Right cardiac atrium (tissue), 5 donors: ENCODE data around the gene PCDHB12. TPM values are rescaled to one million over a fixed set of nuclear protein-coding genes. Genes with fewer than 3 reads are reported as not detected.
"Not testable (repeated sequence)": the region's sequence is repeated elsewhere in the genome, so short reads cannot be mapped to it uniquely, and the experiment has no call there.

Experiments
- ATAC-seq, 2 donors: fragments of 200-7000 bp; cut with Tn5 transposase; one replicate each; pipeline versions ENCODE4 v1.8.0 to v1.9.1; 2020; ENCODE audit warnings: moderate library complexity in 2 of 2, mild to moderate bottlenecking in 1 of 2
- DNase-seq, 3 donors: peaks; one replicate each; pipeline ENCODE4 v3.0.0-alpha.2; 2020
- H3K27ac ChIP-seq: one replicate; pipeline ENCODE4 v1.5.1; 2013; ENCODE audit warnings: mild to moderate bottlenecking, low read length, control low read depth, moderate library complexity
- H3K27me3 ChIP-seq: one replicate; pipeline ENCODE4 v1.6.1; 2013; ENCODE audit not compliant: control insufficient read depth, insufficient read depth
- H3K4me1 ChIP-seq: one replicate; pipeline ENCODE4 v1.6.1; 2013; ENCODE audit warnings: low read length; ENCODE audit not compliant: control insufficient read depth, insufficient read depth
- H3K4me3 ChIP-seq: one replicate; pipeline ENCODE4 v1.5.1; 2013; ENCODE audit warnings: low read length, control low read depth
- H3K9me3 ChIP-seq: one replicate; pipeline ENCODE4 v1.6.1; 2013; ENCODE audit warnings: low read length; ENCODE audit not compliant: control insufficient read depth
- WGBS: extraction: QIAGEN DNeasy Blood & Tissue Kit; methylation state at CpG from one replicate; pipeline ENCODE4 v1.1.7; 2013; 5-methylcytosine and 5-hydroxymethylcytosine counted together
- intact Hi-C, 4 donors: fragments of 100-400 bp; cut with DNase I; formaldehyde crosslinking; loops; one replicate each; pipeline versions ENCODE4 v1.11.0 to v1.14.0; 2022 to 2023
- long read RNA-seq, 4 donors: library from polyadenylated mRNA; unstranded; transcript quantifications; one replicate each; pipeline ENCODE4 v2.0.0, GENCODE V29; 2020 to 2021
- polyA plus RNA-seq: library from polyadenylated mRNA; stranded (reverse); fragments of 200-250 nt; gene quantifications from one replicate; pipeline ENCODE4 v1.2.3, GENCODE V29; 2013
- total RNA-seq, 4 donors: library from RNA; stranded (reverse); fragmentation: NEBNext Ultra II Directional; extraction: Animal tissue kit (Norgen Biotek cat#: 25700); gene quantifications; one replicate each; pipeline ENCODE4 v1.2.1, GENCODE V29; 2021
- donor health status: healthy with polysubstance abuse.
- donor health status: DM: no; HTN: yes; CAD: no.
- donor health status: DM: no; HTN: no; CAD: no.
- donor health status: DM: no; HTN: yes; CAD: no; lungs with severe emphysema.
- donor health status: DM: yes; HTN: yes; CAD: no.

PCDHB12 gene
- total RNA-seq, result 1 to 10 TPM; 1.7 to 3.3 (median 2.8) TPM
- 0.72 TPM for polyA plus RNA-seq
- long read RNA-seq, donor 1, partial matches to known transcripts, result 0 of 3 reads
- long read RNA-seq, donor 1, other reads (novel, unspliced or antisense), result 0 of 3 reads
- long read RNA-seq, donor 2, result 0 reads
- long read RNA-seq, donor 3, transcript PCDHB12-201 (1 exons, 3,853 nt), result major isoform, 5 of 5 reads
- long read RNA-seq, donor 3, partial matches to known transcripts, result 0 of 5 reads
- long read RNA-seq, donor 3, other reads (novel, unspliced or antisense), result 0 of 5 reads
- long read RNA-seq, donor 4, partial matches to known transcripts, result 0 of 1 reads
- long read RNA-seq, donor 4, other reads (novel, unspliced or antisense), result 0 of 1 reads

DNA sequence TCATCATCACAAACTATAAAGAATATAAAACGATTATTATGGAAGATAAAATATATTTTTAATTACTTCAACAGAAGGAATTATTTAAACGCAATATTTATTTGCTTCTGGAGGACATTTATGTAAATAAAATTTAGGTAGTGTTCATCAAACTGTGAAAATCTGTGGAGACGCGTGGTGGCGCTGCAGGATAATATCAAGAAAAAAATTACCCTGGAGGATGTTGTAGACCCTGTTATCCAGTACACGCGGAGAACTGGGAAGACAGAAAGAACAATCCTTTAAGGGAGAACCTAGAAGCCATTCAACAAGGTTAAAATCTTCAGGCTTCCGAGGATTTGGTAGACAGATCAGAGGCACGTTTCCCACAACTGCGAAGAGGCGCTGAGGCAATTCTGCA lies at the start of gene PCDHB12:
PCDHB12 (plus strand) TSS at position 242 of the 400 bp plus-strand sequence. CDS start 189 bp downstream, outside the sequence.
- WGBS, result 17% methylated on average over 11 of the region's 11 CpGs
- ATAC-seq (no peak), DNase-seq (no peak)
- no peak within 1 kb of the TSS for H3K27ac ChIP-seq
- H3K4me3 ChIP-seq, result peak within 1 kb of the TSS; percentile 42
- H3K9me3 ChIP-seq, result peaks cover 3% of the 10 kb centered on the region
- H3K27me3 ChIP-seq, result no peaks in the 10 kb centered on the region
- H3K4me1 ChIP-seq, result no peaks in the 10 kb centered on the region
- intact Hi-C loops, result loop anchor here in 2 of 4 donors (10.0 kb wide), 1 partner anchor 356 kb away; no protein-coding TSS in a partner anchor

DNA sequence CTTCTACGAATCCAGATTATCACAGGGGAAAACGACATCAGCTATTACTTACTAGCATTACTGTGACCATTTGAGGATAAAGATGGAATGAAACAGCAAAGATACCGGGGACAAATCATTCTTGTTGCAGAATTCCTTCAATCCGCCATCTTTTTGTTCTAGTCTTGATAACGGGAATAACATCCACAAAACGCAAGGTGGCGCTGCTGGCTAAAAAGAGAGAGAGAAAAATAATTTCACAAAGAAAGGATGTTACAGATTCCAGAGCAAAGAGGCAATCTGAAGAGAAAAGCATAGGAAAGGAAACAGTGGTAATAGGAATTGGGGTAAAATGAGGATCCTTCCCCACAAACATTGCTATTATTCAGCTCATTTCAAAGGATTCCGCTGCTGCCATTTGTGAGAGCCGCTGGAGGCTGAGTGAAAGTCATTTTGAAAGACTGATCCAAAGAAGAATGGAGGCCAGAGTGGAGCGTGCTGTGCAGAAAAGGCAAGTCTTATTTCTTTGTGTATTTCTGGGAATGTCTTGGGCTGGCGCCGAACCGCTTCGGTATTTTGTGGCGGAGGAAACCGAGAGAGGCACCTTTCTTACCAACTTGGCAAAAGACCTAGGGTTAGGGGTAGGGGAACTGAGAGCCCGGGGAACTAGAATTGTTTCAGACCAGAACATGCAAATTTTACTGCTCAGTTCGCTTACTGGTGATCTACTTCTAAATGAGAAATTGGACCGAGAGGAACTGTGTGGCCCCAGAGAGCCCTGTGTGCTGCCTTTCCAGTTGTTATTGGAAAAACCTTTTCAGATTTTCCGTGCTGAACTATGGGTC lies 35.9 kb upstream of the PCDHB12 start, which contains the start of gene PCDHB7:
PCDHB7 (plus strand) TSS at position 264 of the 824 bp plus-strand sequence; CDS start at position 456, 192 bp downstream.
- no peak for DNase-seq
- WGBS, result 30% methylated on average over 20 of the region's 20 CpGs
- Histone ChIP-seq H3K4me1 (no peaks in the 10 kb centered on the region), H3K27ac (no peak within 1 kb of the TSS), H3K4me3 (peak within 1 kb of the TSS; percentile 39), H3K27me3 (no peaks in the 10 kb centered on the region), H3K9me3 (peaks cover 9% of the 10 kb centered on the region)
- ATAC-seq, result no peak
- intact Hi-C loops, result loop anchor here in 1 of 4 donors (10.0 kb wide), 1 partner anchor 392 kb away; no protein-coding TSS in a partner anchor

DNA sequence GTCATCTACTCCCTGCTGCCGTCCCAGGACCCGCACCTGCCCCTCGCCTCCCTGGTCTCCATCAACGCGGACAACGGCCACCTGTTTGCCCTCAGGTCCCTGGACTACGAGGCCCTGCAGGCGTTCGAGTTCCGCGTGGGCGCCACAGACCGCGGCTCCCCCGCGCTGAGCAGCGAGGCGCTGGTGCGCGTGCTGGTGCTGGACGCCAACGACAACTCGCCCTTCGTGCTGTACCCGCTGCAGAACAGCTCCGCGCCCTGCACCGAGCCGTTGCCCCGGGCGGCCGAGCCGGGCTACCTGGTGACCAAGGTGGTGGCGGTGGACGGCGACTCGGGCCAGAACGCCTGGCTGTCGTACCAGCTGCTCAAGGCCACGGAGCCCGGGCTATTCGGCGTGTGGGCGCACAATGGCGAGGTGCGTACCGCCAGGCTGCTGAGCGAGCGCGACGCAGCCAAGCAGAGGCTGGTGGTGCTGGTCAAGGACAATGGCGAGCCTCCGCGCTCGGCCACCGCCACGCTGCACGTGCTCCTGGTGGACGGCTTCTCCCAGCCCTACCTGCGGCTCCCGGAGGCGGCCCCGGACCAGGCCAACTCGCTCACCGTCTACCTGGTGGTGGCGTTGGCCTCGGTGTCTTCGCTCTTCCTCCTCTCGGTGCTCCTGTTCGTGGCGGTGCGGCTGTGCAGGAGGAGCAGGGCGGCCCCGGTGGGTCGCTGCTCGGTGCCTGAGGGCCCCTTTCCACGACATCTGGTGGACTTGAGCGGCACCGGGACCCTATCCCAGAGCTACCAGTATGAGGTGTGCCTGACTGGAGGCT lies 34.0 kb upstream of the PCDHB12 start:
- intact Hi-C loops, result loop anchor here in 1 of 4 donors (10.0 kb wide), 1 partner anchor 390 kb away; no protein-coding TSS in a partner anchor
- DNase-seq, result peak in 1 of 3 donors; percentile 32
- H3K4me3 ChIP-seq, H3K9me3 ChIP-seq, H3K27me3 ChIP-seq, ATAC-seq, H3K4me1 ChIP-seq, H3K27ac ChIP-seq: not testable (repeated sequence)
- WGBS, result 41% methylated on average over 79 of the region's 79 CpGs

DNA sequence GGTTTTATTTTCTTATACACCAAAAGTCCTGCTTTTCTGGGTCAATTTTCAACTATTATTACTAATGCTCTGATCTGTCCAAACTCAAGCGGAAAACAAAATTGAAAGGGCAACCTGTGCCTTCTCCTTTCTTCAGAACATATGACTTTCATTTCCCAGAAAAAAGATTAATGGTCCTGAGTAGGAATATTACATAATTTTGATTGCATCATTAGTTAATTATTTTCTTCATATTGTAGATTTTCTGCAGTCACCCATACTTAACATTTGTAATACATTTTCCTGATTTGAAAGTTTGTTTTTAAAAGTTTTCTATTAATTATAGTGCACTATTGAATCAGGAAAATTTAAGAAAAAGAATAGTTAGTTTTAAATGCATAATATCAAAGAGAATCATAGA lies 32.6 kb upstream of the PCDHB12 start:
- 59% methylated on average over 1 of the region's 1 CpG for WGBS
- intact Hi-C loops, result loop anchor here in 1 of 4 donors (10.0 kb wide), 1 partner anchor 389 kb away; no protein-coding TSS in a partner anchor
- Histone ChIP-seq H3K9me3 (peaks cover 9% of the 10 kb centered on the region), H3K27me3 (no peaks in the 10 kb centered on the region), H3K27ac (no peak overlapping the region), H3K4me3 (no peak overlapping the region), H3K4me1 (no peaks in the 10 kb centered on the region)
- no peak for ATAC-seq
- DNase-seq, result no peak

DNA sequence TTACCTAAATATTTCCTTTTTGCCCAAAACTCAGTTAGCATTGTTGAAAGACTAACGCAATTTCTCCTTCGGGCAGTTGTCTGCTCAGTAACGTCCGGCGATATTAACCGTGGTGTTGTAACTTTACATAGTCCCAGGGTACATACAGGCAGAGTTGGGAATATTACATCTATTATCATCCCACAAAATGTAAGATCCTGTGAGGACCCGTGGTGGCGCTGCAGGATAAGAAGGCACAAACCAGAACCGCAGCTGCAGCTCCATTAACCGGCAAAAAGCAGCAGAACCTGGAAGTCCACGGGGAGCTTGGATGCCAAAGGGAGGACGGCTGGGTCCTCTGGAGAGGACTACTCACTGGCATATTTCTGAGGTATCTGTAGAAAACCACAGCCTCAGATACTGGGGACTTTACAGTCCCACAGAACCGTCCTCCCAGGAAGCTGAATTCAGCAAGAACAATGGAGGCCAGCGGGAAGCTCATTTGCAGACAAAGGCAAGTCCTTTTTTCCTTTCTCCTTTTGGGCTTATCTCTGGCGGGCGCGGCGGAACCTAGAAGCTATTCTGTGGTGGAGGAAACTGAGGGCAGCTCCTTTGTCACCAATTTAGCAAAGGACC lies 30.8 kb upstream of the PCDHB12 start, which contains the start of gene PCDHB8:
PCDHB8 (plus strand) TSS at position 214 of the 615 bp plus-strand sequence; CDS start at position 459, 245 bp downstream.
- WGBS, result 24% methylated on average over 14 of the region's 18 CpGs
- not testable (repeated sequence) for H3K27ac ChIP-seq, H3K4me1 ChIP-seq, H3K27me3 ChIP-seq, DNase-seq, H3K4me3 ChIP-seq
- intact Hi-C loops, result loop anchor here in 1 of 4 donors (10.0 kb wide), 1 partner anchor 387 kb away; no protein-coding TSS in a partner anchor
- H3K9me3 ChIP-seq, result peaks cover 11% of the 10 kb centered on the region
- peak in 1 of 2 donors; percentile 47 for ATAC-seq

DNA sequence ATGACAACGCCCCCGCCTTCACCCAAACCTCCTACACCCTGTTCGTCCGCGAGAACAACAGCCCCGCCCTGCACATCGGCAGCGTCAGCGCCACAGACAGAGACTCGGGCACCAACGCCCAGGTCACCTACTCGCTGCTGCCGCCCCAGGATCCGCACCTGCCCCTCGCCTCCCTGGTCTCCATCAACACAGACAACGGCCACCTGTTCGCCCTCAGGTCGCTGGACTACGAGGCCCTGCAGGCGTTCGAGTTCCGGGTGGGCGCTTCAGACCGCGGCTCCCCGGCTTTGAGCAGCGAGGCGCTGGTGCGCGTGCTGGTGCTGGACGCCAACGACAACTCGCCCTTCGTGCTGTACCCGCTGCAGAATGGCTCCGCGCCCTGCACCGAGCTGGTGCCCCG lies 29.1 kb upstream of the PCDHB12 start:
- H3K27ac ChIP-seq, H3K27me3 ChIP-seq, H3K4me3 ChIP-seq, H3K9me3 ChIP-seq, ATAC-seq, H3K4me1 ChIP-seq: not testable (repeated sequence)
- WGBS, result 35% methylated on average over 35 of the region's 39 CpGs
- peak in 1 of 3 donors; percentile 48 for DNase-seq
- intact Hi-C loops, result loop anchor here in 1 of 4 donors (10.0 kb wide), 1 partner anchor 385 kb away; no protein-coding TSS in a partner anchor

DNA sequence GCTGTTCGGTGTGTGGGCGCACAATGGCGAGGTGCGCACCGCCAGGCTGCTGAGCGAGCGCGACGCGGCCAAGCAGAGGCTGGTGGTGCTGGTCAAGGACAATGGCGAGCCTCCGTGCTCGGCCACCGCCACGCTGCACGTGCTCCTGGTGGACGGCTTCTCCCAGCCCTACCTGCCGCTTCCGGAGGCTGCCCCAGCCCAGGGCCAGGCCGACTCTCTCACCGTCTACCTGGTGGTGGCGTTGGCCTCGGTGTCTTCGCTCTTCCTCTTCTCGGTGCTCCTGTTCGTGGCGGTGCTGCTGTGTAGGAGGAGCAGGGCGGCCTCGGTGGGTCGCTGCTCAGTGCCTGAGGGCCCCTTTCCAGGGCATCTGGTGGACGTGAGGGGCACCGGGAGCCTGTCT lies 28.6 kb upstream of the PCDHB12 start:
- not testable (repeated sequence) for ATAC-seq, H3K27me3 ChIP-seq, H3K4me1 ChIP-seq, DNase-seq, H3K4me3 ChIP-seq, H3K27ac ChIP-seq
- peaks cover 11% of the 10 kb centered on the region for H3K9me3 ChIP-seq
- 28% methylated on average over 30 of the region's 32 CpGs for WGBS
- intact Hi-C loops, result loop anchor here in 1 of 4 donors (10.0 kb wide), 1 partner anchor 385 kb away; no protein-coding TSS in a partner anchor

DNA sequence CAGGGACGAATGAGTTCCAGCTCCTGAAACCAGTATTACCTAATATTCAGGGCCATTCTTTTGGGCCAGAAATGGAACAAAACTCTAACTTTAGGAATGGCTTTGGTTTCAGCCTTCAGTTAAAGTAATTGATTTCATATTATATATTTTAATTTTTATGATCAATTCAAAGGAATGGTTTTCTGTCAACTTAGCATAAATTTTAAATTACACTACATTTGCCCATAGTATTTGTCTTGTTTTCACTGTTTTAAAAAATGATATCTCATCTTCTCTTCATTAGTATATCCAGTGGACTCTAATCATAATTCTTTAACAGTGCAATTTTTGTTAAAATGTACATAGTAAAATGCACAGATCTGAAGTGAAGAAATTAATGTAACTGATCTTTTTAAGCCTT lies 28.2 kb upstream of the PCDHB12 start:
- no peaks in the 10 kb centered on the region for H3K4me1 ChIP-seq
- WGBS, result 40% methylated on average over 1 of the region's 1 CpG
- H3K27ac ChIP-seq, result no peak overlapping the region
- no peaks in the 10 kb centered on the region for H3K27me3 ChIP-seq
- DNase-seq (no peak), ATAC-seq (no peak)
- intact Hi-C loops, result no loop called here
- no peak overlapping the region for H3K4me3 ChIP-seq
- peaks cover 11% of the 10 kb centered on the region for H3K9me3 ChIP-seq

DNA sequence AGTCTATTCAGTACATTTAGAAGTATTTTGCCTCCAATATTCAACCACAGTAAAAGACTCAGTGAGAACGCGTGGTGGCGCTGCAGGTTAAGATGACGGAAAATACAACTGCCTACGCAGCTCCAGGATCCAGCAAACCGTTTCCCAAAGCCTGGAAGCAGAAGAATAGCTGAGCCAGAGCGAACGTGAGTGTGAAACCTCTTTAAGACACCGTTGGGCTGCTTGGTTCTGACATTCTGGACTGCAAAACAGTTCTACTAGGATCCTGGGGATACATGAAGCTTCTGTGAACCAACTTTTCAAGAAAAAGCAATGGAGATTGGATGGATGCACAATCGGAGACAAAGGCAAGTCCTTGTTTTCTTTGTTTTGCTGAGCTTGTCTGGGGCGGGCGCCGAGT lies 26.3 kb upstream of the PCDHB12 start, which contains the start of gene PCDHB16:
PCDHB16 (plus strand) TSS at position 140 of the 400 bp plus-strand sequence; CDS start at position 313, 173 bp downstream.
- 12% methylated on average over 13 of the region's 13 CpGs for WGBS
- DNase-seq (peak in 2 of 3 donors; percentile 60 to 66), ATAC-seq (no peak)
- H3K27ac ChIP-seq, result no peak within 1 kb of the TSS
- H3K4me3 ChIP-seq, result peak within 1 kb of the TSS; percentile 43
- intact Hi-C loops, result no loop called here
- no peaks in the 10 kb centered on the region for H3K4me1 ChIP-seq
- H3K27me3 ChIP-seq, result no peaks in the 10 kb centered on the region
- H3K9me3 ChIP-seq, result peaks cover 15% of the 10 kb centered on the region
